Measurements from ENCODE around the gene IQCB1.

- TF ChIP-seq YY1 (IDR thresholded peaks at IDR 0.05; ENCODE audit: low read depth, low read length) = no peak
- no peak for TF ChIP-seq EZH2 (IDR thresholded peaks at IDR 0.05; ENCODE audit: low read depth, low read length, severe bottlenecking)
- TF ChIP-seq POLR2A (IDR thresholded peaks at IDR 0.05; ENCODE audit: control extremely low read depth in 1 of 2, low read depth in 2 of 2, low read length in 2 of 2) = no peak
- TF ChIP-seq FOSL1 (IDR thresholded peaks at IDR 0.05; ENCODE audit: insufficient read depth, low read depth, low read length) = no peak
Observed at GRCh38 chr3:121757087-121757811, 77.6 kb downstream of the IQCB1 start.
